ENCODE measurements around the gene DNM3. TPM values are rescaled to one million over a fixed set of nuclear protein-coding genes. Genes with fewer than 3 reads are reported as not detected.
A peak's percentile ranks its signal among the peaks of the same experiment; 100 is the strongest.

DNM3 gene
- total and polyA plus RNA-seq, 10 of the 15 experiments (the other 5 are each of a cell fraction or from before 2014, with no cell fraction given) = 0.03 to 1.5 (median 0.08) TPM; not detected in 3

- TF ChIP-seq CUX1 (IDR thresholded peaks at IDR 0.05; ENCODE audit: insufficient replicate concordance, low read depth, low read length) (no peak), BHLHE40 (IDR thresholded peaks at IDR 0.05; ENCODE audit: borderline replicate concordance in 1 of 2, low read depth in 2 of 2, low read length in 1 of 2) (no peak), NR2C1 (IDR thresholded peaks at IDR 0.05) (no peak), LARP7 (IDR thresholded peaks at IDR 0.05) (no peak), ELK1 (IDR thresholded peaks at IDR 0.05; ENCODE audit: low read depth, low read length) (no peak), YY1 (IDR thresholded peaks at IDR 0.05; ENCODE audit: low read depth, low read length) (no peak), PRDM15 (CRISPR knock-in tag; IDR thresholded peaks at IDR 0.05) (no peak), E2F4 (IDR thresholded peaks at IDR 0.05; ENCODE audit: low read depth, low read length) (no peak), PAX8 (IDR thresholded peaks at IDR 0.05) (no peak), BRCA1 (IDR thresholded peaks at IDR 0.05; ENCODE audit: low read depth, low read length) (no peak), GABPA (IDR thresholded peaks at IDR 0.05; ENCODE audit: low read depth) (no peak), NFIC (IDR thresholded peaks at IDR 0.05; ENCODE audit: low read depth, low read length) (peak; percentile 74; the same call in 1 of the 2 replicates), ZBED1 (IDR thresholded peaks at IDR 0.05; ENCODE audit: borderline replicate concordance) (peak; percentile 49; the same call in 1 of the 2 replicates), RFX5 (IDR thresholded peaks at IDR 0.05; ENCODE audit: low read depth, low read length) (no peak), MTA3 (IDR thresholded peaks at IDR 0.05; ENCODE audit: borderline replicate concordance, low read length) (no peak), POLR2AphosphoS2 (IDR thresholded peaks at IDR 0.05; ENCODE audit: low read depth, low read length) (no peak), EGR1 (IDR thresholded peaks at IDR 0.05; ENCODE audit: borderline replicate concordance in 1 of 2, low read depth in 2 of 2, low read length in 2 of 2) (no peak), RCOR1 (conservative IDR thresholded peaks at IDR 0.05; ENCODE audit: low read depth, low read length) (no peak), PKNOX1 (IDR thresholded peaks at IDR 0.05) (no peak)
Measured at GRCh38 chr1:172340520-172340919, 499.2 kb downstream of the DNM3 start (continued).

All from GM12878 (cell line).